WTC11 (cell line): ENCODE measurements around the gene SPR. TPM values are rescaled to one million over a fixed set of nuclear protein-coding genes. Genes with fewer than 3 reads are reported as not detected.

Experiments used
- ATAC-seq: fragments of 200-7000 bp; cut with Tn5 transposase; 2 replicates; pipeline ENCODE4 v1.10.0; 2021; ENCODE audit warnings: mild to moderate bottlenecking, moderate library complexity
- CTCF ChIA-PET: fragments of 300-600 bp; sonication (Branson Sonifier 250); formaldehyde crosslinking; loops from one replicate; lab custom pipeline; 2021; ENCODE audit warnings: antibody characterized with exemption; lab: Charles Lee
- POLR2A ChIA-PET: fragments of 350-600 bp; sonication (Branson Sonifier 250); formaldehyde crosslinking; loops from one replicate; lab custom pipeline; 2021; ENCODE audit warnings: antibody characterized with exemption; lab: Charles Lee
- DNase-seq: peaks from one replicate; pipeline ENCODE4 v3.0.0; 2021; ENCODE audit warnings: low spot score
- H3K27ac Mint-ChIP-seq: 2 replicates; pipeline ENCODE4 v1.8.0; 2021; ENCODE audit warnings: mixed read lengths
- H3K27me3 Mint-ChIP-seq: 2 replicates; pipeline ENCODE4 v1.8.0; 2021; ENCODE audit warnings: low read depth, mild to moderate bottlenecking, moderate library complexity, mixed read lengths
- H3K36me3 Mint-ChIP-seq: 2 replicates; pipeline ENCODE4 v1.8.0; 2021; ENCODE audit warnings: mixed read lengths
- H3K4me1 Mint-ChIP-seq: 2 replicates; pipeline ENCODE4 v1.8.0; 2022; ENCODE audit warnings: mixed read lengths
- H3K4me3 Mint-ChIP-seq: 2 replicates; pipeline ENCODE4 v1.8.0; 2021; ENCODE audit warnings: mild to moderate bottlenecking, moderate library complexity, mixed read lengths
- H3K9me3 Mint-ChIP-seq: 2 replicates; pipeline ENCODE4 v1.8.0; 2021; ENCODE audit warnings: mixed read lengths
- ARID4B ChIP-seq: sonication (generic); formaldehyde crosslinking; IDR thresholded peaks from 2 replicates; pipeline ENCODE4 v1.8.0; 2023; ENCODE audit warnings: missing genetic modification reagents, mild to moderate bottlenecking, borderline replicate concordance
- CDX4 ChIP-seq: fragments of 250-450 bp; sonication (Bioruptor Pico); IDR thresholded peaks from 2 replicates; pipeline ENCODE4 v1.9.0; 2021; ENCODE audit warnings: moderate library complexity, mild to moderate bottlenecking, inconsistent platforms, borderline replicate concordance
- CREB1 ChIP-seq: sonication (generic); formaldehyde crosslinking; IDR thresholded peaks from 2 replicates; pipeline ENCODE4 v1.8.0; 2023; ENCODE audit warnings: mild to moderate bottlenecking, missing genetic modification reagents
- CTCF ChIP-seq: fragments of 200-600 bp; IDR thresholded peaks from 2 replicates; pipeline ENCODE4 v1.8.0; 2022; ENCODE audit warnings: antibody characterized with exemption
- ESRRA ChIP-seq: sonication (generic); formaldehyde crosslinking; IDR thresholded peaks from 2 replicates; pipeline ENCODE4 v1.8.1; 2022; ENCODE audit warnings: mild to moderate bottlenecking, missing genetic modification reagents, borderline replicate concordance
- GTF2I ChIP-seq: fragments of 250-450 bp; sonication (Bioruptor Pico); conservative IDR thresholded peaks from 2 replicates; pipeline ENCODE4 v1.4.0; 2021; ENCODE audit warnings: mild to moderate bottlenecking
- HMGXB4 ChIP-seq: sonication (generic); formaldehyde crosslinking; IDR thresholded peaks from 2 replicates; pipeline ENCODE4 v1.8.1; 2023; ENCODE audit warnings: mild to moderate bottlenecking, moderate library complexity, missing genetic modification reagents
- JUN ChIP-seq: sonication (generic); formaldehyde crosslinking; IDR thresholded peaks from 2 replicates; pipeline ENCODE4 v1.8.0; 2023; ENCODE audit warnings: mild to moderate bottlenecking, missing genetic modification reagents
- KAT7 ChIP-seq: sonication (generic); formaldehyde crosslinking; IDR thresholded peaks from 2 replicates; pipeline ENCODE4 v1.8.1; 2023; ENCODE audit warnings: missing genetic modification reagents, mild to moderate bottlenecking, borderline replicate concordance
- PRDM15 ChIP-seq: sonication (generic); formaldehyde crosslinking; IDR thresholded peaks from 2 replicates; pipeline ENCODE4 v1.8.0; 2022; ENCODE audit warnings: missing genetic modification reagents
- TEAD1 ChIP-seq: sonication (generic); formaldehyde crosslinking; IDR thresholded peaks from 2 replicates; pipeline ENCODE4 v1.8.0; 2022; ENCODE audit warnings: mild to moderate bottlenecking, missing genetic modification reagents
- TP53 ChIP-seq: sonication (generic); formaldehyde crosslinking; IDR thresholded peaks from 2 replicates; pipeline ENCODE4 v1.8.1; 2023; ENCODE audit warnings: mild to moderate bottlenecking, missing genetic modification reagents
- USF2 ChIP-seq: sonication (generic); formaldehyde crosslinking; IDR thresholded peaks from 2 replicates; pipeline ENCODE4 v1.8.1; 2023; ENCODE audit warnings: mild to moderate bottlenecking, missing genetic modification reagents, moderate library complexity
- ZMAT4 ChIP-seq: fragments of 250-450 bp; sonication (Bioruptor Pico); IDR thresholded peaks from 2 replicates; pipeline ENCODE4 v1.9.0; 2021; ENCODE audit warnings: mild to moderate bottlenecking
- ZNF232 ChIP-seq: sonication (generic); formaldehyde crosslinking; IDR thresholded peaks from 2 replicates; pipeline ENCODE4 v1.8.0; 2022; ENCODE audit warnings: mild to moderate bottlenecking, missing genetic modification reagents
- ZNF263 ChIP-seq: sonication (generic); formaldehyde crosslinking; IDR thresholded peaks from 2 replicates; pipeline ENCODE4 v1.8.1; 2022; ENCODE audit warnings: low read depth, mild to moderate bottlenecking, moderate library complexity, missing genetic modification reagents
- ZNF396 ChIP-seq: fragments of 250-450 bp; sonication (Bioruptor Pico); IDR thresholded peaks from 2 replicates; pipeline ENCODE4 v1.8.0; 2021; ENCODE audit warnings: mild to moderate bottlenecking, moderate library complexity, borderline replicate concordance
- ZNF416 ChIP-seq: fragments of 250-450 bp; sonication (Bioruptor Pico); IDR thresholded peaks from 2 replicates; pipeline ENCODE4 v1.9.0; 2021; ENCODE audit warnings: mild to moderate bottlenecking, inconsistent platforms
- ZNF423 ChIP-seq: fragments of 250-450 bp; sonication (Bioruptor Pico); IDR thresholded peaks from 2 replicates; pipeline ENCODE4 v2.1.2; 2022; ENCODE audit warnings: mild to moderate bottlenecking, moderate library complexity
- total RNA-seq: library from RNA; stranded (reverse); gene quantifications from 3 replicates; pipeline ENCODE4 v1.2.3, GENCODE V29; 2021

Gene SPR
- total RNA-seq, 1 experiment from 2014 or later = 9.4 TPM

GRCh38 chr2:72892506-72893173, 5.4 kb downstream of the SPR start:
- ChIA-PET POLR2A (interaction anchor here (1.1 kb wide), 1 partner anchor 285 kb away, joined by 4 read pairs; no protein-coding TSS in a partner anchor), CTCF (interaction anchor here (0.8 to 7.4 kb wide), 46 partner anchors 9 to 320 kb away, joined by 3 to 218 read pairs (median 8); partner anchors contain the start of genes EMX1, NOTO and SFXN5)
- H3K4me1 Mint-ChIP-seq = peaks cover 39% of the 10 kb centered on the region
- peak; percentile 77 for DNase-seq
- H3K4me3 Mint-ChIP-seq = no peak overlapping the region
- no peaks in the 10 kb centered on the region for H3K9me3 Mint-ChIP-seq
- H3K27me3 Mint-ChIP-seq = peaks cover 55% of the 10 kb centered on the region
- no peak overlapping the region for H3K27ac Mint-ChIP-seq
- no peaks in the 10 kb centered on the region for H3K36me3 Mint-ChIP-seq
- no peak for TF ChIP-seq PRDM15 (CRISPR knock-in tag)
- no peak for TF ChIP-seq KAT7
- TF ChIP-seq GTF2I (CRISPR knock-in tag) = no peak
- TF ChIP-seq HMGXB4 (CRISPR knock-in tag) = no peak
- no peak for TF ChIP-seq TP53 (CRISPR knock-in tag)
- no peak for TF ChIP-seq ZNF396 (CRISPR knock-in tag)
- TF ChIP-seq ZNF423 (CRISPR knock-in tag) = no peak
- TF ChIP-seq ZNF232 = no peak
- TF ChIP-seq CREB1 = 0 out of 2 replicates have a peak, but pooled peaks have one; percentile 62
- TF ChIP-seq CTCF = peak; percentile 65
- TF ChIP-seq ARID4B (CRISPR knock-in tag) = no peak
- no peak for TF ChIP-seq ZMAT4 (CRISPR knock-in tag)
- TF ChIP-seq USF2 (CRISPR knock-in tag) = no peak
- no peak for TF ChIP-seq ZNF263 (CRISPR knock-in tag)
- TF ChIP-seq JUN (CRISPR knock-in tag) = no peak
- TF ChIP-seq ESRRA = no peak
- TF ChIP-seq TEAD1 = 0 out of 2 replicates have a peak, but pooled peaks have one; percentile 25
- TF ChIP-seq CDX4 = no peak
- TF ChIP-seq ZNF416 (CRISPR knock-in tag) = no peak
- ATAC-seq = peak; percentile 79
